Ascending aorta (tissue), 2 donors: Measurements from ENCODE around the gene CPNE8. TPM values are rescaled to one million over a fixed set of nuclear protein-coding genes. Genes with fewer than 3 reads are reported as not detected.

ENCODE experiments used
- DNase-seq, 2 donors: peaks; one replicate each; pipeline ENCODE4 v3.0.0-alpha.2; 2019; ENCODE audit warnings: low spot score in 2 of 2
- H3K27ac ChIP-seq, 2 donors: fragments of 200-600 bp; sonication (generic); one replicate each; pipeline ENCODE4 v1.5.1; 2016 to 2017; ENCODE audit warnings: mild to moderate bottlenecking in 1 of 2
- H3K27me3 ChIP-seq: fragments of 200-600 bp; sonication (generic); one replicate; pipeline ENCODE4 v1.5.1; 2017
- H3K36me3 ChIP-seq, 2 donors: fragments of 200-600 bp; sonication (generic); one replicate each; pipeline ENCODE4 v1.5.1; 2016
- H3K4me1 ChIP-seq, 2 donors: fragments of 200-600 bp; sonication (generic); one replicate each; pipeline ENCODE4 v1.5.1; 2016 to 2017; ENCODE audit warnings: mild to moderate bottlenecking in 1 of 2
- H3K4me3 ChIP-seq, 2 donors: fragments of 200-600 bp; sonication (generic); one replicate each; pipeline ENCODE4 v1.5.1; 2016 to 2017; ENCODE audit warnings: mild to moderate bottlenecking in 1 of 2
- H3K9me3 ChIP-seq, 2 donors: fragments of 200-600 bp; sonication (generic); one replicate each; pipeline ENCODE4 v1.5.1; 2016
- intact Hi-C: fragments of 100-400 bp; cut with DNase I; formaldehyde crosslinking; loops from one replicate; pipeline ENCODE4 v1.15.1; 2023
- total RNA-seq: library from RNA; depleted of rRNA; stranded (reverse); fragments of >200 nt; gene quantifications from one replicate; pipeline ENCODE4 v1.1.0, GENCODE V29; 2016
- TF ChIP-seq, protein P1 (sequence below), 3 experiments: fragments of 200-600 bp in 2 of 3; fragments of 450-650 bp in 1 of 3; sonication (generic) in 2 of 3; IDR thresholded peaks; one replicate each; pipeline ENCODE4 v1.5.1; 2016 to 2019; ENCODE audit warnings: antibody characterized with exemption in 3 of 3, mild to moderate bottlenecking in 1 of 3, moderate library complexity in 1 of 3

Gene CPNE8
- total RNA-seq, 1 donor from 2014 or later, result 18.6 TPM

DNA sequence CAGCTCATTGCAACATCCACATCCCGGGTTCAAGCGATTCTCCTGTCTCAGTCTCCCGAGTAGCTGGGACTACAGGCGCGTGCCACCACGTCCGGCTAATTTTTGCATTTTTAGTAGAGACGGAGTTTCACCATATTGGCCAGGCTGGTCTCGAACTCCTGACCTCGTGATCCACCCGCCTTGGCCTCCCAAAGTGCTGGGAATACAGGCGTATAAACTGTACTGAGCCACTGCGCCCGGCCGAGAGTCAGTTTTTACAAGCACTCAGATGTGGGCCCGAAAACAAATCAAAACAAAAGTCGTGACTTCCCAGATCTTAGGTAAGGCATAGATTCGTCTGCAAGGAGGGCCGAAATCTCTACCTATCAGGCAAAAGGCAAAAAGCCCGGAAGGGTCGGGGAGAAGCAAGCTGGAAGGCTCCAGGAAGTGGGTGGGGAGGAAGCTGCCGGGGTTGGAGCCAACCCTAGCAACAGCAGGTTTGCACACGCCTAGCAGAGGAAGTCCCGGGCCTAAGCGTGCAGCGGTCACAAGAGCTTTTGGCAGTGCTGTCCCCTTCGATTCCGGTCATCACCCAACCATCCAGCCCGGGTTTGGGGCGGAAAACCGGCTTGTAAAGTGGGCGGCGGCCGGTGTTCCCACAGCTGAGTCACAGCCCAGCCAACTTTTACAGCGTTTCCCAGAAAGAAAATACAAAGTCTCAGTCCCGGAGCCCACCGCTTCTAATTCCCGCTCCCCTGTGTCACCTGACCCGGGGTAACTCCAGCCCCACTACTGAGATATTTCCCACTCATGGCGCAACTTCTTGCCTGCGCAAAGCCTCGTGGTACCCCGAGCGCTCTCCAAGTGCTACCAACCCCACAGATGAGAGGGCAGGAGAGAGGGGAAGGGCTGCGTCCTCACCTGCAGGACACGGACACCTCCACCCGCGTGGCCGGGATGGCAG, 583 bp downstream of the CPNE8 start:
- peak overlapping the region; percentile 98 to 99 for H3K27ac ChIP-seq
- intact Hi-C loops, result loop anchor here (2.0 to 5.0 kb wide), 3 partner anchors 538 to 1322 kb away; partner anchors contain the start of genes ALG10B and KIF21A
- H3K27me3 ChIP-seq, result no peaks in the 10 kb centered on the region
- TF ChIP-seq, protein P1, sequence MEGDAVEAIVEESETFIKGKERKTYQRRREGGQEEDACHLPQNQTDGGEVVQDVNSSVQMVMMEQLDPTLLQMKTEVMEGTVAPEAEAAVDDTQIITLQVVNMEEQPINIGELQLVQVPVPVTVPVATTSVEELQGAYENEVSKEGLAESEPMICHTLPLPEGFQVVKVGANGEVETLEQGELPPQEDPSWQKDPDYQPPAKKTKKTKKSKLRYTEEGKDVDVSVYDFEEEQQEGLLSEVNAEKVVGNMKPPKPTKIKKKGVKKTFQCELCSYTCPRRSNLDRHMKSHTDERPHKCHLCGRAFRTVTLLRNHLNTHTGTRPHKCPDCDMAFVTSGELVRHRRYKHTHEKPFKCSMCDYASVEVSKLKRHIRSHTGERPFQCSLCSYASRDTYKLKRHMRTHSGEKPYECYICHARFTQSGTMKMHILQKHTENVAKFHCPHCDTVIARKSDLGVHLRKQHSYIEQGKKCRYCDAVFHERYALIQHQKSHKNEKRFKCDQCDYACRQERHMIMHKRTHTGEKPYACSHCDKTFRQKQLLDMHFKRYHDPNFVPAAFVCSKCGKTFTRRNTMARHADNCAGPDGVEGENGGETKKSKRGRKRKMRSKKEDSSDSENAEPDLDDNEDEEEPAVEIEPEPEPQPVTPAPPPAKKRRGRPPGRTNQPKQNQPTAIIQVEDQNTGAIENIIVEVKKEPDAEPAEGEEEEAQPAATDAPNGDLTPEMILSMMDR (IDR thresholded peaks at IDR 0.05), result no peak
- peaks cover 4 to 7% of the 10 kb centered on the region in 2 donors for H3K4me1 ChIP-seq
- DNase-seq, result peak; percentile 73 to 95
- no peaks in the 10 kb centered on the region for H3K9me3 ChIP-seq
- H3K36me3 ChIP-seq, result no peaks in the 10 kb centered on the region
- peak overlapping the region; percentile 55 to 94 for H3K4me3 ChIP-seq

DNA sequence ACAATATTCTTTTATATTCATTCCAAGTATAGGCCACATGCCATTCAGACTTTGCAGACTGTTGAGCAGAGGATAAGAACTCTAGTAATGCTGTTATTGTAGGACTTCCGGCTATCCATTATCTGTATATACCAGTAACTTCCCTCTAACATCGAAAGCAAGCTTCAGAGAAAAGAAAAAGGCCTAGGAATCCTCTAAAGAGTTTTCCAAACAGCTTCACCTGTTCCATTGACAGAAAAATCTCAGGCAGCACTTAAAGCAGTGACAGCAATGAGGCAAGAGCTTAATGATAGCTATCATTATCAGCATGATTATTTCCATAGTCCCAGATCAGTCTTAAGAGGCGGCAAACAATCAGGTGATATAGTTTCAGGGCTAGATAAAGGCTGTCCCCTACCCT, 1.8 kb downstream of the CPNE8 start:
- Histone ChIP-seq H3K27me3 (no peaks in the 10 kb centered on the region), H3K9me3 (no peaks in the 10 kb centered on the region), H3K4me1 (peaks cover 4 to 7% of the 10 kb centered on the region in 2 donors), H3K36me3 (no peaks in the 10 kb centered on the region), H3K4me3 (peak overlapping the region in 1 of 2 donors; percentile 94), H3K27ac (peak overlapping the region; percentile 98 to 99)
- TF ChIP-seq, protein P1 (IDR thresholded peaks at IDR 0.05), result no peak
- no peak for DNase-seq
- intact Hi-C loops, result no loop called here

DNA sequence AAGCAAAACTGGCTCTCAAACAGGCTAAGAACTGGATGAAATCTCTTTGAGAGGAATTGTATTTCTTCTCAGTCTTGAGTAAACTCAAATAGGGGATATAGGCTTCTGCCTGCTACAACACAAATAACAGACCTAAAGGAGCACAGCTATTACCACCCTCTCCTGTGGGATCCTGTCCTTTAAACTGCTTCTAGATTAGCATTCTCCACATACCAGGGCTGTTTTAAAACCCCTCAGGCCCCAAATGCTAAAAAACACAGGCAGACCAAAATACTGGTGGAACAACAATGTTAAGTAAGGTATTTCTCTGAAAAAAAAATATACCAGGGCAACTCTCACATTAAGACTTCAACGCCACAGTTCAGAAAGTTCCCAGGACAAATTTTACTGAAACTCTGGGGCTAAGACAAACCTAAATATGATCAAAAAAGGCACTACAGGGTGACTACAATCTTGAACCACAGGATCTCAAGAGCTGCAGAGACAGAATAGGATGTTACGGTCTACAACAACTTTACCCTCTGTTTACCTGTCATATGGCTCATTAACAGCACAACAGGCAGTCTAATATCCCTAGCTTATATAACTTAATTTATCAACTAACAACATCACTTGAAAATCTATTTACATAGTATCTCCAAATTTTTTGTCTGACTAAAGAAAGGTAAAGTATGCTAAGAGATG, 7.2 kb downstream of the CPNE8 start:
- Histone ChIP-seq H3K27ac (no peak overlapping the region), H3K36me3 (no peaks in the 10 kb centered on the region), H3K4me1 (no peaks in the 10 kb centered on the region), H3K27me3 (no peaks in the 10 kb centered on the region), H3K4me3 (no peak overlapping the region), H3K9me3 (no peaks in the 10 kb centered on the region)
- DNase-seq, result no peak
- TF ChIP-seq, protein P1 (IDR thresholded peaks at IDR 0.05), result no peak
- intact Hi-C loops, result no loop called here

DNA sequence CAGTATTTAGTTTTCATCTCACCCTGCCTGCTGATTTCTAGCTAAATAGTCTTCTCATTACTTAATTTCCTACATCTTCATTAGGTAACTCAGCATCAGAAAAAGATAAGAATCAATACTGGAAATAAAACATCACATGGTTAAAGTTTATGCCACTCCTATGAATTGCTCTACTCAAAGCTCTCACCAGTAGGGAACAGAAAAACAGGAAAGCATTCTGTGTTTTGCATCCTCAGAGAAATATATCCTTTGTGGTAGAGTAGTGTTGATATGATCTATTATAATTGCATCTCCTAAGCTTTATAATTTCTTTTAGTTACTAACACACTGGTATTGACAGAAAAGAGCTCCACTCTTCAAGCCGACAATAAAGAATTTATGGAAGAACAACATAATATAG, 9.9 kb downstream of the CPNE8 start:
- intact Hi-C loops, result no loop called here
- Histone ChIP-seq H3K36me3 (no peaks in the 10 kb centered on the region), H3K27me3 (no peaks in the 10 kb centered on the region), H3K4me3 (no peak overlapping the region), H3K4me1 (no peaks in the 10 kb centered on the region), H3K9me3 (no peaks in the 10 kb centered on the region), H3K27ac (no peak overlapping the region)
- TF ChIP-seq, protein P1 (IDR thresholded peaks at IDR 0.05), result no peak
- DNase-seq, result no peak

DNA sequence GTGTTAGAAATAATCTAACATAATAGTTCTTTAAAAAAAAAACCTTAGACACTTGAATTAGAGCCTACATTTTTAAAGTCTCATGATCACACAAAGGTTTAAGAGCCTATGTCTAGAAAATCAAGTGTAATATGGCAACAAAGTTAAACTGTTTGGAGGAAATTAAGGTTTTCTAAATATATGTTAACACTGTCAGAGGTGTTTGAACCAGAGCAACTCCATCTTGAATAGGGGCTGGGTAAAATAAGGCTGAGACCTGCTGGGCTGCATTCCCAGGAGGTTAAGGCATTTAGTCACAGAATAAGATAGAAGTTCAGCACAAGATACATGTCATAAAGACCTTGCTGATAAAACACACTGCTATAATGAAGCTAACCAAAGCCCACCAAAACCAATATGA, 12.4 kb downstream of the CPNE8 start:
- H3K4me3 ChIP-seq, result no peak overlapping the region
- TF ChIP-seq, protein P1 (IDR thresholded peaks at IDR 0.05), result no peak
- no peak overlapping the region for H3K27ac ChIP-seq
- H3K36me3 ChIP-seq, result no peaks in the 10 kb centered on the region
- DNase-seq, result no peak
- no peaks in the 10 kb centered on the region for H3K9me3 ChIP-seq
- no peaks in the 10 kb centered on the region for H3K4me1 ChIP-seq
- intact Hi-C loops, result no loop called here
- H3K27me3 ChIP-seq, result no peaks in the 10 kb centered on the region
